DMS 273 treated with DMSO at 0.1 percent for 48 hours (cell line): ENCODE data around the gene TRIML1.

Source experiments
- DNase-seq: peaks from one replicate; lab custom pipeline; 2025; lab: John Stamatoyannopoulos, UW

TRIML1 gene

GRCh38 chr4:188139141-188139540, at the start of gene TRIML1:
Gene TRIML1 (plus strand): TSS chr4:188139441. CDS start chr4:188139559, 118 bp downstream.
- no peak for DNase-seq

- DNase-seq, result no peak
These were observed 46.4 kb upstream of the TRIML1 start for GRCh38 chr4:188092824-188093223.

GRCh38 chr4:188106454-188106853, 32.8 kb upstream of the TRIML1 start:
- DNase-seq, result no peak

GRCh38 chr4:188107931-188108843, 31.1 kb upstream of the TRIML1 start:
- DNase-seq, result no peak

- DNase-seq, result no peak
These were observed 30.0 kb upstream of the TRIML1 start, which contains the start of gene TRIML2 for GRCh38 chr4:188109157-188109755. Gene TRIML2 (minus strand): TSS chr4:188109603. CDS start chr4:188105368, 4,235 bp downstream.

DNA sequence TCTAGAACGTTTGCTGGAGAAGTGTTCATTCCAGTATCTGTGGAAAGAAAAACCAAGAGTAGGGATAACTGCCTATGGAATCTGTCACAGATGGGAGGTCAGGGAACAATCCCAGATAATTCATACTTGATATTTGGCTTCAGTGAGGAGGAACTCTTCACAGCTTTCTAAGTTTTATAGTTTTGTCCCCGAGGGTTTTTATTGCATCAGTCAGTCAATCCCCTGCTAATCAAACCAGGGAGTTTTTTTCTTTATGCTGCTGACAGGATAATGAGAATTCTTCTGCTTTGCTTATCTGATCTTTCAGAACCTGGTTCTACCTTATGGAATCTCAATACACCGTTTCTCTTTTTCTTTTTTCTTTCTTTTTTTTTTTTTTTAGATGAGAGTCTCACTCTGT, 29.2 kb upstream of the TRIML1 start:
- DNase-seq, result no peak

DNA sequence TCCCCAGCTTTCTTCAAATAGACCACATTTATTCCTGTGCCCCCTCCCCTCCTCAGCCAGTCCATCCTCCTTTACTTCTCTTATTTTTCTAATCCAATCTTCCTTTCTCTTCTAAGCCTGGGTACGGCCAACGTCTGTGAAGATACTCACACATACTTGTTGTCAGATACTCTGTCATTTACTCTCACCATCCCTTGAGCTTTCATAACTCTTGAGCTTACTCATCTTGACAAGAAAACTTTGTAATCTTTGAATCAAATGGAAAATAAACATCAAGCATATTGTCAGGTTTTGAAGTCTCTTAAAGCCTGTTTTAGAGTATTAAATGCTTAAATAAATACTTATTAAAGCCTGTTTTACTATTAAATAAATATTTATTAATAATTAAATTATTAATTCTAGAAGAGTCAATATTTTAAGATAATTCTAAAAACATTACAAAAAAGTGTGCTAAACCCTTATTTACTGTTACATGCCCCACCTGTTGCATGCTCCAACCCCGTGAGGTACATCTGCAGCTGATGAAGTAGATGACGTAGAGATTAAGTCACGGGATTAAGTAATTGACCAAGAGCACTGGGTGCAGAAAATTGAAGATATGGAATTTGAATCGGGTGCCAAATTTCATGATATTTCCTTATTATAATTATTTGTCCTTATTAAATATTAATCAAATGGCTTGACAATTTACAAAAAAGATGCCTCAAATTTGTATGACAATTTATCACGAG, 28.3 kb upstream of the TRIML1 start:
- DNase-seq, result no peak

- no peak for DNase-seq
These were observed 27.3 kb upstream of the TRIML1 start for GRCh38 chr4:188111955-188112354.

GRCh38 chr4:188113156-188113555, 26.1 kb upstream of the TRIML1 start:
- no peak for DNase-seq

DNA sequence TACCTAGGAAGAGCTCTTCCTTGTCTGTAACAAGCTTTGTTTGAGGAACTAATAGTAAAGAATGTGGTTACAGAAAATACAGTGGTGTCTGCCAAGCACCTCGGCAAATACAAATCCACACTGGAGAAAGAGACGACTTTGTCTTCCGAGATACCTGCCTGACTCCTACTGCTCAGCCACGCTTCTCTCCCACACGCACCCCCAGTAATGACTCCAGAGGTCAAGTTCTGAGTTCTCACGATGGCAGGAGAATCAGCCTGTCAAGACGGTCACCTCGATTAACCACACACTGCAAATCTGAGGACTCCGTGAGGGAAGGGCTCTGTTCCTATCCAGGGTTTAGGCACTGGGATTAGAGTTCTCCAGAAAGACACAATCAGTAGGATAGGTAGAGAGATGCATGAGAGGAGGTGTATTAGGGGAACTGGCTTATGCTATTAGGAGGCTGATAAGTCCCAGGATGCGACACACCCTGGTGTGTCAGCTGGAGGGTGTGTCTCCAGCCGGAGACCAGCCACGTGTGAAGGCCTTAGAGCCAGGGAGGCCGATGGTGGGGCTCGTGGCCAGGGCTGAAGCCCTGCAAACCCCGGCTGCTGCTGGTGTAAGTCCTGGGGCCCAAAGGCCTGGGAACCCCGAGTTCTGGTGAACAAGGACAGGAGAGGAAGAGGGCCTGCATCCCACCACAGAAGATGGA, 21.5 kb upstream of the TRIML1 start:
- no peak for DNase-seq

GRCh38 chr4:188121530-188121929, 17.7 kb upstream of the TRIML1 start:
- DNase-seq, result no peak

DNA sequence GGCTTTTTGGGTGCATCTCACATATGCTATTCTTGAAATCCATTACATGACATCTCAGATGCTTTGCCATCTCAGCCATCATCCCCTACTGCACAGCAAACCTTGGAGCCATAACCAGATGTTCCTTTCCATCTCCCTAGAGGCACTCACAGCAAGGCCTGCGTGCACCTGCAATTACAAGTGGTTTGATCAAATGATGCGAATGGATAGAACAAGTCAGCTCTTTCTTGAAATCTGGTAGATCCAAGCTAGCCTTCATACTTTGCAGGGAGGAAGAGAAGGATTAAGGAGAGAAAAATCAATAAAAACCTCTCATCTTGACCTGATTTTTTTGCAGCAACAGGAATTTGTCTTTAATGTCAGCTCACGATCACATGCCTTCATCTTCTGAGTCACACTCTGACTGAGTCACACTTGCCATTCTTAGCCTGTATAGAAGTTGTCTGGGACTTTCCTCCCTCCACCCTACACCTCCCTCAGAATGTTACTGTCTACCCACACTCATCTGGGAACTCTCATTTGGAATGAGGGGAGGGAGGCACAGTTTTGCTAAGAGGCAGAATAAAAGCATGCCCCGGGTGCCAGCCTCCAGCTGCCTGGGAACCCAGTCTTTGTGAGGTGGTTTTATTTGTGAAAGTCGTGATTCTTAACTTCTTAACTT, 11.9 kb upstream of the TRIML1 start:
- no peak for DNase-seq

GRCh38 chr4:188130355-188130754, 8.9 kb upstream of the TRIML1 start:
- DNase-seq, result no peak

DNA sequence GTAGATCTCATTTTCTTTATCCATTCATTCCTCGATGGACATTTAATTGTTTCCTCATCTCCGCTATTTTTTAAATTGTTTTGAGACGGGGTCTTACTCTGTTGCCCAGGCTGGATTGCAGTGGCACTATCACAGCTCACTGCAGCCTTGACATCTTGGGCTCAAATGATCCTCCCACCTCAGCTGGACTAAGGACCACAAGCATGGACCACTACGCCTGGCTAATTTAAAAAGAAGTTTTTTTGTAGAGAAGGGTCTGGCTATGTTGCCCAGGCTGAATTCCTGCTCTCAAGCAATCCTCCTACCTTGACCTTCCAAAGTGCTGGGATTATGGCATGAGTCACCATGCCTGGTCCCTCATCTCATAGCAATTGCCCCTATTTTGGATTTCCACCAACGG, 7.0 kb upstream of the TRIML1 start:
- DNase-seq, result no peak

DNA sequence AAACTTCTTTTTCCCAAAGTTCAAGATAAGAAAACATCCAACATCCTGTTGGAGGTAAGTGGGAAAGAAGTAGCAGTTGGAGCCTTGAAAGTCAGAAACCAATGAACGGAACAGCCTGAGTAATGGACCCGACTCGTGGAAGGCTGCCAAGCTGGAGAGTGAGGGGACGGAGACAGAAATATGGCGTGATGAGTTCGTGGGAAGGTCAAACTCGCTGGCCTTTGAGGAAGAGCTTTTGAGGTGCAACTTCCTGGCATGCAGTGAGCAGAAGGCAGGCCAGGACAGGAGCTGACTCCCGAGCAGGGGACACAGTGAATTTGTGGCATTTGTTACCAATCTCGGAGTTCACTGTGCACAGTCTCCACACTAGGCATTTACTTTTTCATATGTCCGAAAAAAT, 1.0 kb upstream of the TRIML1 start:
- DNase-seq, result no peak

GRCh38 chr4:188139671-188140070, 430 bp downstream of the TRIML1 start:
- DNase-seq, result no peak

DNA sequence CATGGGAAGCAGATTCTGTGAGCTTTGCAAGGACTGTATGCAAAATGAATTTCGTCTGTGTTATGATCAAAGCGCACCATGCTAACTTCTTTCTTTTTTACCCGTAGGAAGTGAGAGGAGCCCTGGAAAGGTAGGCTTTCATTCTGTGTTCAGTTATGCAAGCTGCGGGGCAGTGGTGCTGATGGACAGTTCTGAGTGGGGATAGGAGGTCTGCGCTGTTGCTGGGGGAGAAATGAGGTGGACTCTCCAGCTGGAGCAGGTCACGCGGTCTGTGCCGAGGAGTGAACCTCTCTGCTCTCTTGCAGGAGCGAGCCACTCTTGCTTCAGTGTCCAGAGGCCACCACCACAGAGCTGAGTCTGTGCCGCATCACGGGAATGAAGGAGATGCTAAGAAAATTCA, 4.5 kb downstream of the TRIML1 start:
- DNase-seq, result no peak

GRCh38 chr4:188145601-188146000, 6.4 kb downstream of the TRIML1 start:
- DNase-seq, result no peak

- no peak for DNase-seq
These were observed 7.4 kb downstream of the TRIML1 start for GRCh38 chr4:188146618-188147017.

DNA sequence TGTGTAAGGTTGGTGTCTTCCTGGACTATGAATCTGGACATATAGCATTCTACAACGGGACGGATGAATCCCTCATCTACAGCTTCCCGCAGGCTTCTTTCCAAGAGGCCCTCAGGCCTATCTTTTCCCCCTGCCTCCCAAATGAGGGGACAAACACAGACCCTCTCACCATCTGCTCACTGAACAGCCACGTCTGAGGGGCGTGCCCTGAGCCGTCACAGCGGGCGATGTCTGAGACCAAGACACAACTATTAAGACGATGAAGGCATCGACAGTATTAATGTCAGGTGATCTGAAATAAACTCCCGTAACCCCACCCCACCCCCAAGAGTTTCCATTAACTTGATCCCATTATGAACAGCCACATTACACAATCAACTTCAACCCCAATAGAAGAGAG, 7.9 kb downstream of the TRIML1 start:
- no peak for DNase-seq

DNA sequence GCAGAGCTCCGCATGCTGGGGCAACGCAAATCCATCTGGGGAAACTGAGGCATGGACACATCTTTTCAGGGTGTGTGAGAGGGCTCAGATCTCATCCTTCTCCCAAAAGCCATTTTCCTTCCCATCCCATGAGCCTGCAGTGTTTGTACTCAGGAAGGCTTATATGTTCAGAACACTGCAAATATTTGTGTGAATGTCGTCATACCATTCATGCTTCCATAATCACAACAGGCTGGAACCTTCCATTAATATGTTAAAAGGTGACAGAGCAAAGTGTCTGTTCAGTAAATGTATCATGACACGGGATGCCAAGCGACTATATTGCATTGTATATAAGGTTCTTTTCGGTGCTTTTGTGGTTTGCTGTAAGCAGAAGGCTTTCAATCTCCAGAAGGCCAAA, 8.5 kb downstream of the TRIML1 start:
- DNase-seq, result no peak
